GM12878 (cell line): Measurements from ENCODE around the gene ITGAD.

Experiments used
- CTCF ChIP-seq, 3 experiments: IDR thresholded peaks in 2 of 3; conservative IDR thresholded peaks in 1 of 3; 2 replicates each; pipeline ENCODE4 v1.5.1; 2011; ENCODE audit warnings: low read depth in 3 of 3, low read length in 3 of 3, mild to moderate bottlenecking in 3 of 3, control low read depth in 2 of 3, moderate library complexity in 2 of 3, inconsistent platforms in 1 of 3, mixed read lengths in 1 of 3; ENCODE audit not compliant: control insufficient read depth in 2 of 3, insufficient read depth in 1 of 3; ENCODE audit errors: extremely low read depth in 1 of 3
- POLR2A ChIP-seq: IDR thresholded peaks from 2 replicates; pipeline ENCODE4 v1.6.1; 2011; ENCODE audit warnings: low read depth, mild to moderate bottlenecking, low read length

- TF ChIP-seq CTCF (IDR thresholded peaks at IDR 0.05 in 2 of 3, conservative IDR thresholded peaks at IDR 0.05 in 1 of 3; ENCODE audit: control insufficient read depth in 2 of 3, extremely low read depth in 1 of 3, insufficient read depth in 1 of 3, low read depth in 3 of 3, low read length in 3 of 3) (no peak), POLR2A (no peak)
Observed at GRCh38 chr16:31471875-31472708, 79.0 kb downstream of the ITGAD start, which contains the start of gene TGFB1I1.
